ENCODE data around the gene TMEM38B.
"Not testable (repeated sequence)": the region's sequence is repeated elsewhere in the genome, so short reads cannot be mapped to it uniquely, and the experiment has no call there.

DNA sequence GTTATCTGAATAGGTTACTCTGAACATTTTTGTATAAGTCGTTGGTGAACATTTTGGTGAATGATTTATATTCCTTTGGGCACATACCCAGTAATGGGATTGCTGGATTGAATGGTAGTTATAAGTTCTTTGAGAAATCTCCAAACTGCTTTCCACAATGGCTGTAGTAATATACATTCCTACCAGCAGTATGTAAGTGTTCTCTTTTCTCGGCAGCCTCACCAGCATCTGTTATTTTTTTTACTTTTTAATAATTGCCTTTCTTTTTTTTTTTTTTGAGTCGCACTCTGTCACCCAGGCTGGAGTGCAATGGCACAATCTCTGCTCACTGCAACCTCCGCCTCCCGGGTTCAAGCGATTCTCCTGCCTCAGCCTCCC lies 89.1 kb downstream of the TMEM38B start:
- not testable (repeated sequence) for TF ChIP-seq POLR2A, CTCF (IDR thresholded peaks at IDR 0.05)
